Right hindlimb (tissue), 1 donor: ENCODE data around the gene EIF4G1.
"Not testable (repeated sequence)": the region's sequence is repeated elsewhere in the genome, so short reads cannot be mapped to it uniquely, and the experiment has no call there.

ENCODE experiments used
- DNase-seq: peaks from one replicate; pipeline ENCODE4 v3.0.0-alpha.2; 2018

EIF4G1 gene

GRCh38 chr3:184314363-184314699 is at the start of gene EIF4G1:
EIF4G1 (plus strand) TSS chr3:184314606; CDS start chr3:184315797, 1,191 bp downstream.
- peak; percentile 97 for DNase-seq

- DNase-seq: not testable (repeated sequence)
Observed at GRCh38 chr3:184267249-184267648, 47.2 kb upstream of the EIF4G1 start.

DNA sequence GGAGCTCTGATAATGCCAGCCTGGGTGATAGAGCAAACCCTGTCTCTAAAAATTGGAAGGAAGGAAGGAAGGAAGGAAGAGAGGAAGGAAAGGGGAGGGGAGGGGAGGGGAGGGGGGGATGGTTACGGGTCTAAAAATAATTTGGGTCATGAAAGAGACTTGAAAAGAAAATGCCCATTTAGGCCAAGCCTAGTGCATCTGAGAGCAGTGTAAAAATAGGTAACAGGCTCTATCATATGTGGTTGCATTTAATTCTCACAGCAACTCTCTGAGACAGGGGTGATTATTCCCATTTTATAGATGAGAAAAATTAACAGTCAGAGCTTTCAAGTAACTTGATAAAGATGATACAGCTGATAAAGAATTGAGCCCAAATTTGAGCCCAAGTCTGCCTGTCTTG is 42.1 kb upstream of the EIF4G1 start:
- no peak for DNase-seq

- DNase-seq: no peak
Observed at GRCh38 chr3:184275381-184275701, 39.1 kb upstream of the EIF4G1 start.

GRCh38 chr3:184275961-184276910 is 38.2 kb upstream of the EIF4G1 start, which contains the start of gene ECE2:
ECE2 (plus strand) TSS chr3:184276022; CDS start chr3:184276154, 132 bp downstream.
- no peak for DNase-seq

DNA sequence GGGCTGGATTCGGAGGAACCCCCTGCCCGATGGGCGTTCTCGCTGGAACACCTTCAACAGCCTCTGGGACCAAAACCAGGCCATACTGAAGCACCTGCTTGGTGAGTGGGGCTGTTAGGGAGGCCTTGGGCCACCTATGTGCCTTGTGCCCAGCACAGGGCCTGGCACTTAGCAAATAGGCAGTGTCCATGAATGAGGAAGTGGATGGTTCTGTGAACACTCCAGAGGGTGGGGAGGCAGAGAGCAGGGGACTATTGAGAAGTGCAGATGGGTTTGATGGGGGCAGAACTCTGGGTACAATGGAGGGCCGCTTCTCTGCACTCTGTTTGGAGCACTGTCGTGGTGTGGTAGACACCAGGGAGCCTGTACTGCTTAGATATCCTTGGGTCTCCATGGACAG is 37.0 kb upstream of the EIF4G1 start:
- no peak for DNase-seq

GRCh38 chr3:184282941-184283340 is 31.5 kb upstream of the EIF4G1 start:
- DNase-seq: no peak

DNA sequence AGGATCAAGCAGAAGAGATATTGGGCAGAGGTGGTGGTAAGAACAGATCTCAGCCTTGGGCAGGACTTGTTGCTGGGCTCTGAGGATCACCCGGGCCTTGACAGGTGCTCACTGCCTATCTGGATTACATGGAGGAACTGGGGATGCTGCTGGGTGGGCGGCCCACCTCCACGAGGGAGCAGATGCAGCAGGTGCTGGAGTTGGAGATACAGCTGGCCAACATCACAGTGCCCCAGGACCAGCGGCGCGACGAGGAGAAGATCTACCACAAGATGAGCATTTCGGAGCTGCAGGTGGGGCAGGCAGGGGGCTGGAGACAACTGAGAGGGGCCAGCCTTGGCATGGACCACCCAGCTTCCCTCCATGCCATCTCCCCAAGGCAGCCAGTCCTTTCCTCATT is 30.7 kb upstream of the EIF4G1 start:
- no peak for DNase-seq

GRCh38 chr3:184284696-184285095 is 29.7 kb upstream of the EIF4G1 start:
- DNase-seq: peak; percentile 87

GRCh38 chr3:184289426-184289938 is 24.9 kb upstream of the EIF4G1 start:
- peak; percentile 39 for DNase-seq

- no peak for DNase-seq
Observed at GRCh38 chr3:184290331-184290730, 24.1 kb upstream of the EIF4G1 start.

GRCh38 chr3:184291044-184291737 is 23.2 kb upstream of the EIF4G1 start:
- DNase-seq: no peak

DNA sequence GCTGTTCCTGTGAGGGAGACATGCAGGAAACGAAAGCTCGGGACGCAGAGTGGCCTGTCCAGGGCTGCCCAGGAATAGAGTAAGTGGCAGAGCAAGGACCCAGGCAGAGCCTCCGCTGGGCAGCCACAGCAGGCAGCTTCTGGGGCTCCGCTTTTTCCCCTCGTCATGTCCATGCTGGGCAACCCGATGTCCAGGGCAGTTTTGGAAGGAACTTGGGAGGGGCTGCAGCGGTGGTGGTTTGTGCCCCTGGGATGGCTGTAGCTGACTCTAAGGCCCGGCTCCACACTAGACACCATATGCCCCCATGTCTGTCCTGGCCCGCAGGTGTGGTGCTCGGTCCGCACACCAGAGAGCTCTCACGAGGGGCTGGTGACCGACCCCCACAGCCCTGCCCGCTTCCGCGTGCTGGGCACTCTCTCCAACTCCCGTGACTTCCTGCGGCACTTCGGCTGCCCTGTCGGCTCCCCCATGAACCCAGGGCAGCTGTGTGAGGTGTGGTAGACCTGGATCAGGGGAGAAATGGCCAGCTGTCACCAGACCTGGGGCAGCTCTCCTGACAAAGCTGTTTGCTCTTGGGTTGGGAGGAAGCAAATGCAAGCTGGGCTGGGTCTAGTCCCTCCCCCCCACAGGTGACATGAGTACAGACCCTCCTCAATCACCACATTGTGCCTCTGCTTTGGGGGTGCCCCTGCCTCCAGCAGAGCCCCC is 22.5 kb upstream of the EIF4G1 start:
- no peak for DNase-seq

DNA sequence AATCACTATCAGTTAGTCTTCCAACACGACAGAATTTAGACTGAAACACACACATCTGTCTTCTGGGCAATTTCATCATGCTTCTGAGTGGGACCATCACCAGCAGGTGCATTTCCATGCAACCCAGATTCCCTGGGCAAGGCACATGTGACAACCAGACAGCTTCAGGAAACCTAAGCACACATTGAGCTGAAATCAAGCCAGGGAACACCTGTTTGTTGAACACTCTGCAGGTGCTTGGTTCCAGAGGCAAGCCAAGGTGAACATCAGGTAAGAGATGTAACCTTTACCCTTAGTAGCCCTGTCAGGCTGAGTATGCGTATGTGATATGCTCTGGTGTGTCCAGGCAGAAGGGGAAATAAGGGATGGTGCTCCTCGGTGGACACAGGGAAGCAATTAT is 18.6 kb upstream of the EIF4G1 start:
- DNase-seq: no peak

GRCh38 chr3:184296616-184297015 is 17.8 kb upstream of the EIF4G1 start:
- no peak for DNase-seq

- peak; percentile 99 for DNase-seq
Observed at GRCh38 chr3:184298759-184299487, 15.5 kb upstream of the EIF4G1 start, which contains the start of gene PSMD2. PSMD2 (plus strand) TSS chr3:184299241; CDS start chr3:184299267, 26 bp downstream.

DNA sequence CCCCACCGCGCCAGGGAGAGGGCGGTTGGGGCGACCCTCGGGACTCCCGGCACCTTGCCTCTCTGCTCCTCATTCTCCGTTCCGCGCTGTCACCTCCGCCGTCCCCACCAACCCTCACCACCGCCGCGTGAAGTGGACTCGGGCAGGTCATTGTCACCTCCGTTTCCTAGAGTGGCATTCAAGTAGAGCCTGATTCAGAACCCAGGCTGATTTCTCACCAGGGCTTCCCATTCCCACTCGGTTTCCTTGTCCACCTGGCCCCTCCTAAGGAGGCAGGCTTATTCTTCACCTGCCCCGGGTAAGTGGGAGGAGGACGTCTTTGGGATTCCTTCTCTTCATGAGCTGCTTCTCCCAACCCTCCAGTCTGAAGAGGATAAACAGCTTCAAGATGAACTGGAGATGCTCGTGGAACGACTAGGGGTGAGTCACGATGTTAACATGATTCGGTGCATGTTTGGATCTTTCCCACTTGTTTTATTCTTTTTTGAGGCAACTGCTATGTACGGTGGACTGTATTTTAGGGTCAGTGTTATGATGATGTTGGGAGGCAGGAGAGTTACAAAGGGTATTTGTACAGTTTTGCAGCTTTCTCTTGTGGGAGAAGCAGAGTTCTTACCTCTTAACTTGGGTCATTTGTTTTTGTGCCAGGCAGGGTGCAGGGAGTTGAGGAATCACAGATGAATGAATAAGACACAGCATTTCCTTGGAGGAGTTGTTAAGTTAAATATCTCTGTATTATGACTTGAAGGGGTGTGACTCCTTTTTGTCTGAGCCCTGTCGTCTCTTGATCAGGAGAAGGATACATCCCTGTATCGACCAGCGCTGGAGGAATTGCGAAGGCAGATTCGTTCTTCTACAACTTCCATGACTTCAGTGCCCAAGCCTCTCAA is 14.7 kb upstream of the EIF4G1 start:
- no peak for DNase-seq

GRCh38 chr3:184300378-184300720 is 14.1 kb upstream of the EIF4G1 start:
- DNase-seq: no peak

DNA sequence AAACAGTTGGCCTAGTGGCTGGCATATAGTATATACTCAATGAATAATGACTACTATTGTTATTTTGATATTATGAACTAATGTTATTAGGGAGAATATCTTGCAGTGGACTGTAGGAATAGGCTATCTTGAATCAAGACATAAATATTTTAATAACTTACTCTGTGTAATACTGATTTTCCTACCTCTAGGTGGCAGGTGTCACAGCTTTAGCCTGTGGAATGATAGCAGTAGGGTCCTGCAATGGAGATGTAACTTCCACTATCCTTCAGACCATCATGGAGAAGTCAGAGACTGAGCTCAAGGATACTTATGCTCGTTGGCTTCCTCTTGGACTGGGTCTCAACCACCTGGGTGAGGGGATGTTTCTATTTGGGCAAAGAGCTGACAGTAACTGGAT is 8.8 kb upstream of the EIF4G1 start:
- no peak for DNase-seq

DNA sequence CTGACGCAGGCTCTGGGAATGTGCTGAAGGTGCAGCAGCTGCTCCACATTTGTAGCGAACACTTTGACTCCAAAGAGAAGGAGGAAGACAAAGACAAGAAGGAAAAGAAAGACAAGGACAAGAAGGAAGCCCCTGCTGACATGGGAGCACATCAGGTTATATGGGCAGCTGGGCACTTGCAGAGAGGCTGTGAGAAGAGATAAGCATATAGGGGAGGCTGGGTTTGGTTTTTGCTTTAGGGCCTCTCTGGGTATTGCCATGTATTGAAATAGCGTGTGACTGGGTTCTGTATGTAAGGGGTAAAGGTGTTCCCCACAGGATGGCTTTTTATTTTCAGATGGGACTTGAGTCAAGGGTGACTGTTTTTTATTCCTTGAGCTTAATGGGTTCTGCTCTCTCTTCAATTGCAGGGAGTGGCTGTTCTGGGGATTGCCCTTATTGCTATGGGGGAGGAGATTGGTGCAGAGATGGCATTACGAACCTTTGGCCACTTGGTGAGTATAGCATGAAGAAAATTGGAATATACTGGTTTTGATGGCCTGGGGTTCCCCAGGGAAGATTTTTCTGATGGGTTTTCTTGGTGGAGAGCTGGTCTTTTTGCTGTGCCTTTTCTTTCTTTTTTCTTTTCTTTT is 7.9 kb upstream of the EIF4G1 start:
- DNase-seq: no peak

GRCh38 chr3:184307915-184308314 is 6.5 kb upstream of the EIF4G1 start:
- no peak for DNase-seq
